ENCODE measurements around the gene TSPO.

Gene TSPO

DNA sequence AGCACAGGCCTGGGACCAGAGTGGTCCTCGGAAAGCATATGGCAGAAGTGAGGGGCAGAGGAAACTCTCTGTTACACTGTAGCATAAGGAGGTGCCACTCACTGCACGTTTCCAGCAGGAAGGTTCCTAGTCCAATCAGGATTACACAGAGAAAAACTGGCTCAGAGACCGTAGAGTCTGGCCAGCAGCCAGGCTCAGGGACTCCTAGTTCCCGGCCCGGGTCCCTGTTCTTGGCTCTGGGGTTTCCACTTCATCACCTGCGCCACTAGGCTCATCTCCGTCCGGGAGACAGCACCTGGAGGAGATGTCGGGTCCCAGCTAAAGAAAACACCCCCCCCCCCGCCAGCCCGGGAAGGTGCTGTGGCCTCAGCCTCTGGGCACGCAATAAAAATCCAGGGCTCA is 34.5 kb downstream of the TSPO start:
- Histone ChIP-seq H3K4me3 (ENCODE audit: low read depth in 1 of 2, low read length in 2 of 2) (peak overlapping the region in 1 of 2 donors; percentile 74), H3K27ac (ENCODE audit: low read depth, low read length) (peak overlapping the region; percentile 86), H3K36me3 (ENCODE audit: insufficient read depth, low read length) (no peaks in the 10 kb centered on the region), H3K9ac (ENCODE audit: low read length) (peak overlapping the region; percentile 21), H3K9me3 (ENCODE audit: low read length) (no peaks in the 10 kb centered on the region), H3K27me3 (ENCODE audit: control insufficient read depth in 1 of 2, insufficient read depth in 2 of 2, low read length in 2 of 2) (no peaks in the 10 kb centered on the region), H3K4me1 (ENCODE audit: insufficient read depth, low read length) (peaks cover 11% of the 10 kb centered on the region)

DNA sequence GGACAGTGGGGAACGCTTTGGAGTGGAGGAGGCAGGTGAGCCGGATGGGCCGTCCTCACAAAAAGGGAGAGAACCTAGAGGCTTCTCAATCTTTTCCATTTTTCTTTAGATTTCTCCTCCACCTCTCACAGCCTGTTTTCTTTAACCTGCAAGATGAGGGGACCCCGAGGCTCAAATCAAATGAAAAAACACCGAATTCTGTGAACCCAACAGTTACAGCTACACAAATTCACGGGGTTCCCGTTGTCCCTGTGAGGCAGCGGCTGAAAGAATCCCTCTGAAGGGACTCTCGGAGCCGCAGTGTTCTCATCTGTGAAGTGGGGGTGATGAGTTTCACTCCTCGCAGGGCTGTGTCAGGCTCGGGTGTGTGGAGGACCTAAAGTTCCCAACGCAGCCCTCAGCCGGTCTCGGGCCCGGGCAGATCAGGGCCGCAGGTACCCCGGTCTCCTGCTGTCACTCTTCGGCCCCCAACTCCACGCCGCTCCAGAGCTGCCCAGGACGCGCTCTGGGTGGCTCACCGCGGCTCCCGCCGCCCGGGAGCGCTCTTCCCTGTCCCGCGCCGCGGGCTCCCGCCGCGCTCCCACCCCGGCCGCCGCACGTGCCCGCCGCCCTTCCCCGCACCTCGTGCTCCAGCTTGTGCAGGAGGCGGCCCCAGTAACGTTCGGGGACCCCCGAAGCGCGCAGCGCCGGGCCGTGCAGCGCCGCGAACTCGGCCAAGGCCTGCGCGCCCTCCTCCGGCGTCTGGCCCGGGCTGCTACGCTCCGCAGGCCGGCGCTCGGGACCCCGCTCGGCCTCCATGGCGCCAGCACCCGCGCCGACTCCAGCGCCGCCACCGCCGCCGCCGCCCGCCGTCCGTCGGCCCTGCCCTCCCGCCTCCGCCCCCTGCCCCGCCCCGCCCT is 35.2 kb downstream of the TSPO start, which contains the start of gene TTLL12:
Gene TTLL12, minus strand, starts transcription at position 863 of the 899 bp plus-strand sequence. Its CDS starts 65 bp downstream, at position 798.
- Histone ChIP-seq H3K4me1 (ENCODE audit: insufficient read depth, low read length) (peaks cover 11% of the 10 kb centered on the region), H3K4me3 (ENCODE audit: low read depth in 1 of 2, low read length in 2 of 2) (peak within 1 kb of the TSS; percentile 57 to 74), H3K9ac (ENCODE audit: low read length) (peak within 1 kb of the TSS; percentile 21), H3K9me3 (ENCODE audit: low read length) (no peaks in the 10 kb centered on the region), H3K27ac (ENCODE audit: low read depth, low read length) (peak within 1 kb of the TSS; percentile 86), H3K36me3 (ENCODE audit: insufficient read depth, low read length) (no peaks in the 10 kb centered on the region), H3K27me3 (ENCODE audit: control insufficient read depth in 1 of 2, insufficient read depth in 2 of 2, low read length in 2 of 2) (no peaks in the 10 kb centered on the region)

DNA sequence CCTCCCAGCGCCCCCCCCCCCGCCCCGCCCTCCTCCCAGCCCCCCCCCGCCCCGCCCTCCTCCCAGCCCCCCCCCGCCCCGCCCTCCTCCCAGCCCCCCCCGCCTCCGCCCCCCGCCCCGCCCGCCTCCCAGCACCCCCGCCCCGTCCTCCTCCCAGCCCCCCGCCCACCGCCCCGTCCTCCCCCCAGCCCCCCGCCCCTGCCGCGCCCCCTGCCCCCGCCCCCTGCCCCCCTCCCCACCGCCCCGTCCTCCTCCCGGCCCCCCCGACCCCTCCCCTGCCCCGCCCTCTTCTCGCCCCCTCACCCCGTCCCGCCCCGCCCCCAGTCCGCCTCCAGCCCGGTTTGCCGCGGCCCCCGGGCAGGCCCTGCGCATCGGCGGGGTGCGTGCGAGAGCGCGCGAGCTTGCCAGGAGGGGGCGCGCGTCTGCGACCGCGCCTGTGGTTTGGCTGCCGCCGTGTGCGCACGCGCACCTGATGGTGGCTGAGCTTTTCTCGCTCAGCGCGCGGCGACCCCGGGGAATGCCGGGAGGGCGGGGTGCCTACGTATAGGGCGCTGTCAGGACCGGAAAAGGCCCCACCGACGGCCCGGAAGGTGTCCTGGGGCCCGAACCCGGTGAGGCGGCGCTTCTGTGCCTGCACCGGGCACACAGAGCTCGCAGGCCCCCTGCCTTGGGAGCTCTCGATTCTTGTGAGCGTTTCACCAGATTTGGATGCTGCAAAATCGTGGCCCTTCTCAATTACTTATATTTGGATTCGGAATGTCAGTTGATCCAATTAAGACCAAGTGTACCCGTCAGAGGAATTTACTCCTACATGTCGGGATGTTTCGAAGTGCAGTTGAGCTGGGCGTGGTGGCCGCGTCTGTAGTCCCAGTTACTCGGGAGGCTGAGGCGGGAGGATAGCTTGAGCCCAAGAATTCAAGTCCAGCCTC is 36.1 kb downstream of the TSPO start:
- Histone ChIP-seq H3K4me1 (ENCODE audit: insufficient read depth, low read length) (peaks cover 11% of the 10 kb centered on the region), H3K4me3 (ENCODE audit: low read depth in 1 of 2, low read length in 2 of 2) (peak overlapping the region; percentile 55 to 70), H3K9ac (ENCODE audit: low read length) (no peak overlapping the region), H3K27me3 (ENCODE audit: control insufficient read depth in 1 of 2, insufficient read depth in 2 of 2, low read length in 2 of 2) (no peaks in the 10 kb centered on the region), H3K36me3 (ENCODE audit: insufficient read depth, low read length) (no peaks in the 10 kb centered on the region), H3K27ac (ENCODE audit: low read depth, low read length) (peak overlapping the region; percentile 85), H3K9me3 (ENCODE audit: low read length) (no peaks in the 10 kb centered on the region)

DNA sequence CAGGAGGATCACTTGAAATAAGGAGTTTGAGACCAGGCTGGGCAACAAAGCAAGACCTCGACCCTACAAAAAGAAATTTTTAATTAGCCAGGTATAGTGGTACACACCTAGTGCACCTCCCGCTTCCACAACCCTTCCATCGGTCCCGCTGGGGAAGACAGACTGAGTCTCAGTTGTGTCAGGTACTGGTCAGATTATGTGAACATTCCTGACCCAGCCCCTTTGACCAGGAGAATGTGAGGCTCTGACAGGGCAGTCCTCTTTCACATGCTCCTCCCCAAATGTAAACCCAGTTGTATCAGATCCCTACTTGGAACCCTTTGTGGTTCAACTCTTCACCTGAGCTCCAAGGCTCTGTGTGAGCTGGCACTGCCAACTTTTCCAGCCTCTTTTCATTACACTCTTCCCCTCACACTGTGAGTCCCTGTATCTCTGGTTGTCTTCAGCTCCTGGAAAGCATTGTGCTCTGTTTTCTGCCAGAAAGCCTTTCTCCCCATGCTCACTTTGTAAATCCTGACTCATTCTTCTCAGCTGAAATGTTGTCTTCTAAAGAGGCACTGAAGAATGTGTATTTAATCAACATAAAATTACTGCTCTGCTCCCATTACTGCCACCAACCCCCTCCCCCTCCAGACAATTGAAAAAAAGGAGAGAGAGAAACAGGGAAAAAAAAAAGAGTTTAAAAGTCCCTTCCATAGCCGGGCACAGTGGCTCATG is 37.6 kb downstream of the TSPO start:
- H3K4me1 ChIP-seq (ENCODE audit: insufficient read depth, low read length), result peaks cover 11% of the 10 kb centered on the region
- H3K4me3 ChIP-seq (ENCODE audit: low read depth in 1 of 2, low read length in 2 of 2), result no peak overlapping the region
- H3K27me3 ChIP-seq (ENCODE audit: control insufficient read depth in 1 of 2, insufficient read depth in 2 of 2, low read length in 2 of 2), result no peaks in the 10 kb centered on the region
- H3K9me3 ChIP-seq (ENCODE audit: low read length), result no peaks in the 10 kb centered on the region
- no peak overlapping the region for H3K9ac ChIP-seq (ENCODE audit: low read length)
- no peak overlapping the region for H3K27ac ChIP-seq (ENCODE audit: low read depth, low read length)
- H3K36me3 ChIP-seq (ENCODE audit: insufficient read depth, low read length), result no peaks in the 10 kb centered on the region

DNA sequence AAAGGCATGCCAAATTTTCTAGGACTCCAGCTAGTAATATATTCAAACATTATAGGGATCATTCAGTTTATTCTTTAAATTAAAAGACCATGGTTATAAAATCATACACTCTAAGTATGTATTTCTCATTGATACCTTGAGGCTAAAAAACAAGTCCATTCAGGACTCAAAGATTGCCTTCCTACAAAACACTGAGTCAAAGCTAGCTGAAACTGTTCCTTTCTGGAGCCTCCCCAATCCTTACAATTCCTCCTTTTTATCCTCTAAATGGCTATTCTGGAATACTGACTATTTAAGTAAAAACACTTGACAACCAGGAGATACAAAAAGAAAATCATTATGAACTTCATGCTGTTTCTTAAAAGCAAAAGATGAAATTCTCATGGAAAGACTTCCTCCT is 40.5 kb downstream of the TSPO start:
- Histone ChIP-seq H3K9ac (ENCODE audit: low read length) (no peak overlapping the region), H3K36me3 (ENCODE audit: insufficient read depth, low read length) (no peaks in the 10 kb centered on the region), H3K9me3 (ENCODE audit: low read length) (no peaks in the 10 kb centered on the region), H3K27me3 (ENCODE audit: control insufficient read depth in 1 of 2, insufficient read depth in 2 of 2, low read length in 2 of 2) (peaks cover 0 to 5% of the 10 kb centered on the region in 2 donors), H3K4me3 (ENCODE audit: low read depth in 1 of 2, low read length in 2 of 2) (no peak overlapping the region), H3K27ac (ENCODE audit: low read depth, low read length) (no peak overlapping the region), H3K4me1 (ENCODE audit: insufficient read depth, low read length) (no peaks in the 10 kb centered on the region)

DNA sequence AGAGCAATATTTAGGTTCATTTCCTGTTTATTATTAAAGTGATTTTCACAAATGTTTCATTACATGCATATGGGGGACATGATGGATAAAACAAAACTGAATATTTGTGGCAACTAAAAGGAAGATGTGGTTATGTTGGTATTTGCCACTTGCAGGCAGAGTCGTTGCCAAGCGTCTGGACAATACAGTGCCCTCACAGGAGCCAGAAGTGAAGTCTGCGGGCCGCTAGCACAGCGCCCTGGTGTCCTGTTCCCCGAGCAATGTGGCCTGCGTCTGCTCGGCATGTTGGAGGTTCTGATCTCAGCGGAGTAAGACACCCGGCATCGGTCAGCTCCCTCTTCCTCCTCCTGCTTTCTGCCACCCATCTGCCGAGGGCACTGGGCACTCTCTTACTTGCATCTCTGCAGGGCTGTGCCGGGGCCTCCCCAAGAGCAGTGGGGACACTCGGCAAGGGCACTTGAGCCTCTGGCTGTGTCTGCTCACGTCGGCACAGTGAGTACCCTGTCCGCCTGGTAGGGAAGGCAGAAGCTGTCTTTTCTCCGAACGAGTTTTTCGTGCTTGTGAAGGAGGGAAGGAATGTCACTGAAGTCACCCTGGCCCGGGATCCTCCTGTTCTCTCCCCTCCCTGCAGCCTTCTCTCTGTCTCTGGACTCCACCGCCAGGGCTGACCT is 46.0 kb downstream of the TSPO start:
- no peaks in the 10 kb centered on the region for H3K4me1 ChIP-seq (ENCODE audit: insufficient read depth, low read length)
- no peak overlapping the region for H3K4me3 ChIP-seq (ENCODE audit: low read depth in 1 of 2, low read length in 2 of 2)
- peaks cover 5 to 12% of the 10 kb centered on the region in 2 donors for H3K27me3 ChIP-seq (ENCODE audit: control insufficient read depth in 1 of 2, insufficient read depth in 2 of 2, low read length in 2 of 2)

DNA sequence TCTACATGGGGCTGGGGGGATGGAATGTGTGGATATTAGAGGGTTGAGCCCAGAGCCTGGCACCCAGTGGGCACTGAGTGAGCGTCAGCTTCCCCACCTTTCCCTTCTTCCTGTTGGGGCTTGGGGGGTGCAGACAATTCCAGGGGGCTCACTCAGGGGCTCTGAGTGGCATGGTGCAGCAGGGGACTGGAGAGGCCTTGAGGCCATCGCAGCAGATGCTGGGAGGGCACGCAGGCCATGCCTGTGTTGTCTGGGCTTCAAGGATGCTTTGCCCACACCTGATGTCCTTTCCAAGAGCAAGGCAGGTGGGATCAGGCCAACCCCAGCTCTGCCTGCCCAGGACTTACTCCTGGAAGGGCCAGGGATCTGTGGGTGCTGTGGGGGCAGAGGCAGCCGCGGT is 46.8 kb downstream of the TSPO start:
- no peak overlapping the region for H3K9ac ChIP-seq (ENCODE audit: low read length)
- no peak overlapping the region for H3K4me3 ChIP-seq (ENCODE audit: low read depth in 1 of 2, low read length in 2 of 2)
- peaks cover 5 to 12% of the 10 kb centered on the region in 2 donors for H3K27me3 ChIP-seq (ENCODE audit: control insufficient read depth in 1 of 2, insufficient read depth in 2 of 2, low read length in 2 of 2)
- no peak overlapping the region for H3K27ac ChIP-seq (ENCODE audit: low read depth, low read length)
- no peaks in the 10 kb centered on the region for H3K9me3 ChIP-seq (ENCODE audit: low read length)
- no peaks in the 10 kb centered on the region for H3K4me1 ChIP-seq (ENCODE audit: insufficient read depth, low read length)
- H3K36me3 ChIP-seq (ENCODE audit: insufficient read depth, low read length), result no peaks in the 10 kb centered on the region

More for the DNA sequence above, 46.0 kb downstream of the TSPO start:
- Histone ChIP-seq H3K9ac (ENCODE audit: low read length) (no peak overlapping the region), H3K9me3 (ENCODE audit: low read length) (no peaks in the 10 kb centered on the region), H3K36me3 (ENCODE audit: insufficient read depth, low read length) (no peaks in the 10 kb centered on the region), H3K27ac (ENCODE audit: low read depth, low read length) (no peak overlapping the region)

DNA sequence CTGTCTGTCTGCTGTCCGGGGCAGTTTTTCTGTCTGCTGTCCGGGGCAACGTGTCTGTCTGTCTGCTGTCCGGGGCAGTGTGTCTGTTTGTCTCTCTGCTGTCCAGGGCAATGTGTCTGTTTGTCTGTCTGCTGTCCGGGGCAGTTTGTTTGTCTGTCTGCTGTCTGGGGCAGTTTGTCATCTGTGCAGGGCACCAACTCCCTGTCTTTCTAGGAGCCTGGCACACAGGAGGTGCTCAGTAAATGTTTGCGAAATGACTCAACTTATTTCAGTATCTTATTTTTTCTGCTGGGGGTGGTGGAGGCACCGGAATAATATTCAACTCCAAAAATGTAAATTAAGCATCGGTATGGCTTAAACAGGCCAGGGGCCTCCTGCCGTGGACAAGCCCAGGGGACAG is 47.6 kb downstream of the TSPO start:
- Histone ChIP-seq H3K36me3 (ENCODE audit: insufficient read depth, low read length) (no peaks in the 10 kb centered on the region), H3K27ac (ENCODE audit: low read depth, low read length) (no peak overlapping the region), H3K9ac (ENCODE audit: low read length) (no peak overlapping the region), H3K9me3 (ENCODE audit: low read length) (no peaks in the 10 kb centered on the region), H3K4me3 (ENCODE audit: low read depth in 1 of 2, low read length in 2 of 2) (no peak overlapping the region), H3K4me1 (ENCODE audit: insufficient read depth, low read length) (no peaks in the 10 kb centered on the region), H3K27me3 (ENCODE audit: control insufficient read depth in 1 of 2, insufficient read depth in 2 of 2, low read length in 2 of 2) (peaks cover 5 to 12% of the 10 kb centered on the region in 2 donors)

DNA sequence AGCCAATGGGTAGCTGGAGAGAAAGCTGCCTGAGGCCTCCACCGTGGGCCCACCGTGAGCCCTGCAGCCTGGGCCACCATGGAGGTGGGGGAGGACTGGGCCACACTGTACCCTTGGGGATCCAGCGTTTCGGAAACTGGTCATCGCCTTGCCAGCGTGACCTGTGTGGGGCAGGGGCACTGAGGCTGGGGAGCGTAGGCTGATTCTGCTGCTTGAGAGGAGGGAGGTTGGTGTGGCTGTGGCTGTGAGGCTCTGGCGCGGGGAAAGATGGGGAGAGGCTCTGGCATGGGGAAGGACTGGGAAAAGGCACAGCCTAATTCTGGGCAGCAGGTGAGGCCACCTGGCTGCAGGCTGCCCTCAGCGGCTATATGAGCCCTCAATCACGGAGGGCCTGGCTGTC is 48.2 kb downstream of the TSPO start:
- H3K4me3 ChIP-seq (ENCODE audit: low read depth in 1 of 2, low read length in 2 of 2), result no peak overlapping the region
- no peaks in the 10 kb centered on the region for H3K9me3 ChIP-seq (ENCODE audit: low read length)
- H3K27me3 ChIP-seq (ENCODE audit: control insufficient read depth in 1 of 2, insufficient read depth in 2 of 2, low read length in 2 of 2), result peaks cover 5 to 12% of the 10 kb centered on the region in 2 donors
- no peak overlapping the region for H3K9ac ChIP-seq (ENCODE audit: low read length)
- no peak overlapping the region for H3K27ac ChIP-seq (ENCODE audit: low read depth, low read length)
- H3K36me3 ChIP-seq (ENCODE audit: insufficient read depth, low read length), result no peaks in the 10 kb centered on the region
- no peaks in the 10 kb centered on the region for H3K4me1 ChIP-seq (ENCODE audit: insufficient read depth, low read length)

DNA sequence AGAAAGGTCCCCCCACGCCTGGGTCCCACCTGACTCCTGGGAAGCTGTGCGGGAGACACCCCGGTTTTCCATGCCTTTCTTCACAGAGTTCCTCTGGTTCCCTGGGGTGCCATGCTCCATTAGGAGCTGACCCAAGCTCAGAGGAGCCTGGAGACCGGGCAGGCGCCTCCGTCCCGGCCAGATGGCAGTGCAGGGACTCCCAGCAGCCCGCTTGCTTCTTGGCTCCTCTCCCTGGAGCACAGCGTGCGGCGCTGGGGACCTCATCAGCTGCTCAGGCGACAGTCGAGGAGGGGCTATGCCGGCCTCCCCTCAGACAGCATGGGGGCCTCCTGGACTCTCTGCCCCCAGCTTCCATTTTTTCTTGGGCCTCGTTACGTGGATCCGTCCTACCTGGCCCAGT is 48.7 kb downstream of the TSPO start:
- Histone ChIP-seq H3K9ac (ENCODE audit: low read length) (no peak overlapping the region), H3K4me1 (ENCODE audit: insufficient read depth, low read length) (no peaks in the 10 kb centered on the region)

More for the DNA sequence above, 48.7 kb downstream of the TSPO start:
- Histone ChIP-seq H3K9me3 (ENCODE audit: low read length) (no peaks in the 10 kb centered on the region), H3K27me3 (ENCODE audit: control insufficient read depth in 1 of 2, insufficient read depth in 2 of 2, low read length in 2 of 2) (peaks cover 5 to 12% of the 10 kb centered on the region in 2 donors), H3K4me3 (ENCODE audit: low read depth in 1 of 2, low read length in 2 of 2) (no peak overlapping the region), H3K27ac (ENCODE audit: low read depth, low read length) (no peak overlapping the region), H3K36me3 (ENCODE audit: insufficient read depth, low read length) (no peaks in the 10 kb centered on the region)

All from muscle layer of colon (tissue), 2 donors.